Naive thymus-derived CD8-positive, alpha-beta T cell (primary cell): ENCODE results near the gene SENP3. TPM values are rescaled to one million over a fixed set of nuclear protein-coding genes. Genes with fewer than 3 reads are reported as not detected.

Source experiments
- ATAC-seq, 2 donors: fragments of 150-1000 bp; cut with Tn5 transposase in 1 of 2; sonication (Bioruptor Pico), chemical (Tn5 transposase) in 1 of 2; 1 replicate in 1 of 2; 2 replicates in 1 of 2; pipeline ENCODE4 v1.10.0; 2021; ENCODE audit warnings: mild to moderate bottlenecking in 2 of 2, moderate library complexity in 2 of 2
- POLR2A ChIA-PET: fragments of 350-600 bp; sonication (Branson Sonifier 250); formaldehyde crosslinking; loops from one replicate; lab custom pipeline; 2021; ENCODE audit warnings: antibody characterized with exemption; lab: Charles Lee
- DNase-seq, 10 donors: peaks; one replicate each; pipeline versions ENCODE4 v3.0.0 to v3.0.0-alpha.2; 2020 to 2022
- H3K27ac Mint-ChIP-seq, 10 donors: one replicate each; pipeline ENCODE4 v1.8.0; 2020 to 2022; ENCODE audit warnings: mild to moderate bottlenecking in 10 of 10, mixed read lengths in 10 of 10, moderate library complexity in 4 of 10, inconsistent platforms in 1 of 10
- H3K27me3 Mint-ChIP-seq, 5 donors: one replicate each; pipeline ENCODE4 v1.8.0; 2021 to 2022; ENCODE audit warnings: mixed read lengths in 5 of 5
- H3K36me3 Mint-ChIP-seq, 3 donors: one replicate each; pipeline ENCODE4 v1.8.0; 2020 to 2022; ENCODE audit warnings: mixed read lengths in 3 of 3, mild to moderate bottlenecking in 2 of 3, inconsistent platforms in 1 of 3
- H3K4me1 Mint-ChIP-seq, 4 donors: one replicate each; pipeline ENCODE4 v1.8.0; 2021 to 2022; ENCODE audit warnings: mixed read lengths in 4 of 4
- H3K4me3 Mint-ChIP-seq, 10 donors: one replicate each; pipeline ENCODE4 v1.8.0; 2020 to 2022; ENCODE audit warnings: mild to moderate bottlenecking in 10 of 10, mixed read lengths in 10 of 10, moderate library complexity in 6 of 10, inconsistent platforms in 1 of 10
- H3K9me3 Mint-ChIP-seq, 9 donors: one replicate each; pipeline ENCODE4 v1.8.0; 2020 to 2022; ENCODE audit warnings: mixed read lengths in 9 of 9, mild to moderate bottlenecking in 3 of 9, inconsistent platforms in 1 of 9, moderate library complexity in 1 of 9
- polyA plus RNA-seq, 3 donors: library from polyadenylated mRNA; unstranded; fragments of 300-500 nt; fragmentation: Illumina TruSeq; gene quantifications; one replicate each; pipeline ENCODE4 v1.2.3, GENCODE V29; 2021
- total RNA-seq, 8 experiments: library from RNA in 2 of 8; stranded (reverse) in 2 of 8; gene quantifications; one replicate each; pipeline ENCODE4 v1.2.3 and lab custom pipeline; 2021 to 2026

Gene SENP3
- total and polyA plus RNA-seq, 5 experiments from 2014 or later = 13.8 to 56.8 (median 14.1) TPM

- no peaks in the 10 kb centered on the region for H3K27me3 Mint-ChIP-seq
- ATAC-seq (no peak), DNase-seq (no peak)
- POLR2A ChIA-PET = interaction anchor here (0.5 to 6.1 kb wide), 12 partner anchors 13 to 375 kb away, joined by 3 to 105 read pairs (median 8); partner anchors contain the start of genes ATP1B2, MPDU1, PHF23 and SAT2
- peak overlapping the region; percentile 84 to 97 (median 91) for H3K4me3 Mint-ChIP-seq
- H3K9me3 Mint-ChIP-seq = no peaks in the 10 kb centered on the region
- H3K4me1 Mint-ChIP-seq = peaks cover 23 to 47% (median 43%) of the 10 kb centered on the region in 4 donors
- peaks cover 0 to 12% (median 2%) of the 10 kb centered on the region in 3 donors for H3K36me3 Mint-ChIP-seq
- peak overlapping the region; percentile 39 to 94 (median 92) for H3K27ac Mint-ChIP-seq
These were observed 52.2 kb downstream of the SENP3 start for GRCh38 chr17:7613769-7614424.

DNA sequence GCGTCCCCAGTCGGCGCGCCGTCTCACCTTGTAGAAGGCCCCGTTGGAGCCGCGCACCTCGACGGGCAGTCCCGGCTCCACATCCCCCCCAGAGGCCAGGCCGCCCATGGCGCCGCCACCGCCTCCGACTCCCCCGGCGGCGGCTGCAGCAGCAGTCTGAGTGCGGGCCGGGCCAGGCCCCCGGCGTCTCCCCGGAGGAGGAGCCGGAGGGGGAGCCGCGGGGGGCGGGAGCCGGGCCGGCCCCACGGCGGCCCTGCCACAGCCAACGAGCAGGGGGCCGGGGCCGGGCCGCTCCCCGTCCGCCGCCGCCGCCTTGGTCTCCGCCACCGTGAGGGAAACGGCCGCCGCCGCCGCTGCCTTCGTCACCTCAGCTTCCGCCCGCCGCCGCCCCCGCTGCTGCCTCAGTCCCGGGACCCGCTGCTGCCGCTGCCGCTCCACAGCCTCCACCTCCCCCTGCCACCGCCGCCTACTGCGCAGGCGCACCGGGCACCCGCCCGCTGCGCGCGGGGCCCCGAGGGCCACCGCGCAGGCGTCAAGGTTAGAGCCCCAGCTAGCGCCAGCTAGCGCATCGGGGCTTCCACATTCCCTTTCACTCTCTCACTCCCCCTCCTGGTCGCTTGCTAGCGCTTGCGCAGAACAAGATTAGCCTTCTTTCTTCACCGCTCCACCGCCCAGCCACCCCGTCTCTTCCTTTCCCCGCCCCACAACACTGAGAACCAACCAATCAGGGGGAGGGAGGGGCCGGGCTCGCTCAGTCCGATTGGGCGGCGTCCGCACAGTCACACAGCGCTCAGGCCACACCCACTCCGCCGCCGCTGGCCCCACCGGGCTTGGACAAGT, 52.9 kb downstream of the SENP3 start, which contains the start of gene FXR2:
FXR2 (minus strand) TSS at position 473 of the 840 bp plus-strand sequence; CDS start at position 108, 365 bp downstream.
- peak within 1 kb of the TSS; percentile 85 to 97 (median 92) for H3K4me3 Mint-ChIP-seq
- peak within 1 kb of the TSS; percentile 82 to 99 (median 97) for H3K27ac Mint-ChIP-seq
- POLR2A ChIA-PET = interaction anchor here (0.5 to 6.1 kb wide), 22 partner anchors 13 to 579 kb away, joined by 3 to 105 read pairs (median 5); partner anchors contain the start of genes ATP1B2, MPDU1, PHF23 and POLR2A

DNA sequence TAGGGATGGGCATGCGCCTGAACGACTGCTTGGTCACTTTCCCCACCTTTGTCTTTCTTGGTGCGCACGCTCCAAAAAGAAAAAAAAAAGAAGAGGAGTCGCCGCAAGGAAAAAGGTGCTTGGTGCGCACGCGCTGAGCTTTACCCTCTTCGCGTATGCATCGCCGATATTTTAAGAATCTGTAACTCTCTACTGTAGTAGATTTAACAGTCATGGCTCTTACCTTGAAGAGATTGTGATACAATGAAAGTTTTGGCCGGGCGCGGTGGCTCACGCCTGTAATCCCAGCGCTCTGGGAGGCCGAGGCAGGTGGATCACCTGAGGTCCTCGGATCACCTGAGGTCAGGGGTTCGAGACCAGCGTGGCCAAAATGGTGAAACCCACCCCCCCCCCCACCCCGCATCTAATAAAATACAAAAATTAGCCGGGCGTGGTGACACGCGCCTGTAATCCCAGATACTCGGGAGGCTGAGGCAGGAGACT, 53.6 kb downstream of the SENP3 start:
- H3K27me3 Mint-ChIP-seq = no peaks in the 10 kb centered on the region
- H3K4me1 Mint-ChIP-seq = peaks cover 20 to 38% (median 35%) of the 10 kb centered on the region in 4 donors
- peaks cover 0 to 10% (median 2%) of the 10 kb centered on the region in 3 donors for H3K36me3 Mint-ChIP-seq
- ATAC-seq (peak; percentile 43 to 44), DNase-seq (no peak)
- no peaks in the 10 kb centered on the region for H3K9me3 Mint-ChIP-seq
- H3K27ac Mint-ChIP-seq = peak overlapping the region; percentile 82 to 99 (median 97)
- H3K4me3 Mint-ChIP-seq = peak overlapping the region; percentile 85 to 96 (median 90)
- POLR2A ChIA-PET = interaction anchor here (0.6 to 6.1 kb wide), 21 partner anchors 12 to 580 kb away, joined by 3 to 105 read pairs (median 5); partner anchors contain the start of genes ATP1B2, MPDU1, PHF23 and POLR2A

More for the DNA sequence above, 52.9 kb downstream of the SENP3 start, which contains the start of gene FXR2:
- Mint-ChIP-seq H3K36me3 (peaks cover 0 to 10% (median 2%) of the 10 kb centered on the region in 3 donors), H3K9me3 (no peaks in the 10 kb centered on the region), H3K27me3 (no peaks in the 10 kb centered on the region), H3K4me1 (peaks cover 20 to 41% (median 37%) of the 10 kb centered on the region in 4 donors)
- DNase-seq (peak; percentile 96 to 100 (median 98)), ATAC-seq (peak; percentile 83 to 85)

GRCh38 chr17:7618608-7619007, 56.9 kb downstream of the SENP3 start:
- Mint-ChIP-seq H3K27ac (no peak overlapping the region), H3K4me1 (peaks cover 2 to 10% (median 5%) of the 10 kb centered on the region in 4 donors), H3K4me3 (no peak overlapping the region), H3K27me3 (no peaks in the 10 kb centered on the region), H3K9me3 (no peaks in the 10 kb centered on the region), H3K36me3 (no peaks in the 10 kb centered on the region)
- POLR2A ChIA-PET = interaction anchor here (1.0 to 6.1 kb wide), 3 partner anchors 9 to 67 kb away, joined by 5 to 105 read pairs (median 52); partner anchors contain the start of genes SAT2, TP53 and WRAP53
- ATAC-seq (no peak), DNase-seq (no peak)

DNA sequence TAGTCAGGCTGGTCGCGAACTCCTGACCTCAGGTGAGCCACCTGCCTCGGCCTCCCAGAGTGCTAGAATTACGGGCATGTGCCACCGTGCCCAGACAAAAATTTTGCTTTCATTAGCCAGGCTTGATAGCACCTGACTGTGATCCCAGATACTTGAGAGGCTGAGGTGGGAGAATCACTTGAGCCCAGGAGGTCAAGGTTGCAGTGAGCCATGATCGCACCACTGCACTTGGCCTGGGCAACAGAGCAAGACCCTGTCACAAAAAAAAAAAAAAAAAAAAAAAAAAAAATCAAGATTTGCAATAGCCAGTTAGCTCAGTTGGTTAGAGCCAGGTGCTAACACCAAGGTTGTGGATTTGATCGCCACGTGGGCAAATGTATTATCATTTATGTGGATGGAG, 59.1 kb downstream of the SENP3 start:
- Mint-ChIP-seq H3K9me3 (no peaks in the 10 kb centered on the region), H3K27me3 (no peaks in the 10 kb centered on the region), H3K36me3 (peaks cover 0 to 2% (median 0%) of the 10 kb centered on the region in 3 donors), H3K4me3 (no peak overlapping the region), H3K27ac (no peak overlapping the region), H3K4me1 (no peaks in the 10 kb centered on the region)
- ATAC-seq (no peak), DNase-seq (no peak)
- POLR2A ChIA-PET = interaction anchor here (0.6 to 2.8 kb wide), 4 partner anchors 11 to 374 kb away, joined by 3 to 16 read pairs (median 6); partner anchors contain the start of gene TP53

Other genes starting within 250 kb of the SENP3 start
Only the 30 nearest of the 31 such genes appear.
- gene NEURL4, start 232.6 kb upstream of the SENP3 start, total RNA-seq = 10 to 100 TPM; 74.7 to 82.7 TPM
- gene NEURL4, start 232.6 kb upstream of the SENP3 start, polyA plus RNA-seq = 1 to 10 TPM in 2 of 3 donors, under 1 TPM in 1; 0.90 to 2.7 (median 1.1) TPM
- gene ACAP1, start 225.4 kb upstream of the SENP3 start, total RNA-seq = 100 to 1,000 TPM; 450 to 466 TPM
- 100 to 1,000 TPM; 246 to 295 (median 283) TPM for gene ACAP1, start 225.4 kb upstream of the SENP3 start, polyA plus RNA-seq
- 1 to 10 TPM; 4.6 to 5.0 TPM for gene KCTD11, start 209.8 kb upstream of the SENP3 start, total RNA-seq
- 1 to 10 TPM; 1.2 to 1.6 (median 1.3) TPM for gene KCTD11, start 209.8 kb upstream of the SENP3 start, polyA plus RNA-seq
- gene TMEM95, start 206.8 kb upstream of the SENP3 start, total RNA-seq = not detected
- gene TMEM95, start 206.8 kb upstream of the SENP3 start, polyA plus RNA-seq = not detected
- 10 to 100 TPM; 20.8 to 23.1 TPM for gene TNK1, start 180.8 kb upstream of the SENP3 start, total RNA-seq
- gene TNK1, start 180.8 kb upstream of the SENP3 start, polyA plus RNA-seq = 1 to 10 TPM; 5.8 to 8.5 (median 7.6) TPM
- gene PLSCR3, start 167.4 kb upstream of the SENP3 start, total RNA-seq = 10 to 100 TPM; 75.8 to 79.4 TPM
- gene PLSCR3, start 167.4 kb upstream of the SENP3 start, polyA plus RNA-seq = 100 to 1,000 TPM in 2 of 3 donors, 10 to 100 TPM in 1; 90.5 to 152 (median 125) TPM
- gene TMEM256, start 157.8 kb upstream of the SENP3 start, total RNA-seq = 10 to 100 TPM; 45.4 to 50.9 TPM
- 10 to 100 TPM; 62.6 to 96.5 (median 81.4) TPM for gene TMEM256, start 157.8 kb upstream of the SENP3 start, polyA plus RNA-seq
- gene NLGN2, start 154.1 kb upstream of the SENP3 start, total RNA-seq = 10 to 100 TPM; 12.3 to 14.7 TPM
- under 1 TPM; 0.03 to 0.23 (median 0.08) TPM for gene NLGN2, start 154.1 kb upstream of the SENP3 start, polyA plus RNA-seq
- gene SPEM1, start 141.6 kb upstream of the SENP3 start, total RNA-seq = not detected
- not detected for gene SPEM1, start 141.6 kb upstream of the SENP3 start, polyA plus RNA-seq
- not detected for gene SPEM2, start 136.3 kb upstream of the SENP3 start, total RNA-seq
- not detected for gene SPEM2, start 136.3 kb upstream of the SENP3 start, polyA plus RNA-seq
- not detected for gene SPEM3, start 133.1 kb upstream of the SENP3 start, total RNA-seq
- gene SPEM3, start 133.1 kb upstream of the SENP3 start, polyA plus RNA-seq = not detected
- 10 to 100 TPM; 12.2 to 12.8 TPM for gene TMEM102, start 126.5 kb upstream of the SENP3 start, total RNA-seq
- gene TMEM102, start 126.5 kb upstream of the SENP3 start, polyA plus RNA-seq = 10 to 100 TPM in 2 of 3 donors, 1 to 10 TPM in 1; 9.8 to 19.1 (median 12.1) TPM
- 1 to 10 TPM; 2.4 to 3.0 TPM for gene FGF11, start 122.4 kb upstream of the SENP3 start, total RNA-seq
- under 1 TPM; 0.10 to 0.32 (median 0.22) TPM for gene FGF11, start 122.4 kb upstream of the SENP3 start, polyA plus RNA-seq
- 1 to 10 TPM; 5.4 to 7.3 TPM for gene CHRNB1, start 116.9 kb upstream of the SENP3 start, total RNA-seq
- 10 to 100 TPM; 18.1 to 24.5 (median 24.3) TPM for gene CHRNB1, start 116.9 kb upstream of the SENP3 start, polyA plus RNA-seq
- 100 to 1,000 TPM; 101 to 104 TPM for gene ZBTB4, start 82.3 kb upstream of the SENP3 start, total RNA-seq
- gene ZBTB4, start 82.3 kb upstream of the SENP3 start, polyA plus RNA-seq = 10 to 100 TPM; 16.8 to 28.4 (median 19.7) TPM
- gene SLC35G6, start 80.5 kb upstream of the SENP3 start, total RNA-seq = not detected
- not detected for gene SLC35G6, start 80.5 kb upstream of the SENP3 start, polyA plus RNA-seq
- 100 to 1,000 TPM; 186 to 193 TPM for gene POLR2A, start 77.6 kb upstream of the SENP3 start, total RNA-seq
- gene POLR2A, start 77.6 kb upstream of the SENP3 start, polyA plus RNA-seq = 10 to 100 TPM; 31.1 to 68.0 (median 47.3) TPM
- gene TNFSF12, start 12.9 kb upstream of the SENP3 start, total RNA-seq = 10 to 100 TPM; 25.7 to 26.6 TPM
- gene TNFSF12, start 12.9 kb upstream of the SENP3 start, polyA plus RNA-seq = 10 to 100 TPM; 19.3 to 28.6 (median 25.8) TPM
- gene TNFSF13, start 3.2 kb upstream of the SENP3 start, total RNA-seq = 1 to 10 TPM; 2.9 to 3.0 TPM
- 1 to 10 TPM; 1.2 to 3.7 (median 2.1) TPM for gene TNFSF13, start 3.2 kb upstream of the SENP3 start, polyA plus RNA-seq
- gene CD68, start 17.7 kb downstream of the SENP3 start, total RNA-seq = 1 to 10 TPM; 4.4 to 4.6 TPM
- under 1 TPM; 0.15 to 0.59 (median 0.31) TPM for gene CD68, start 17.7 kb downstream of the SENP3 start, polyA plus RNA-seq
- 10 to 100 TPM; 25.6 to 31.8 TPM for gene MPDU1, start 21.9 kb downstream of the SENP3 start, total RNA-seq
- gene MPDU1, start 21.9 kb downstream of the SENP3 start, polyA plus RNA-seq = 10 to 100 TPM; 33.9 to 48.9 (median 41.3) TPM
- gene SOX15, start 28.2 kb downstream of the SENP3 start, total RNA-seq = under 1 TPM; 0.55 to 0.93 TPM
- not detected for gene SOX15, start 28.2 kb downstream of the SENP3 start, polyA plus RNA-seq
- 10 to 100 TPM; 36.6 to 39.0 TPM for gene FXR2, start 53.0 kb downstream of the SENP3 start, total RNA-seq
- gene FXR2, start 53.0 kb downstream of the SENP3 start, polyA plus RNA-seq = 10 to 100 TPM; 11.8 to 17.8 (median 12.4) TPM
- 10 to 100 TPM; 74.8 to 76.6 TPM for gene SAT2, start 65.9 kb downstream of the SENP3 start, total RNA-seq
- 10 to 100 TPM; 38.5 to 40.0 (median 39.4) TPM for gene SAT2, start 65.9 kb downstream of the SENP3 start, polyA plus RNA-seq
- gene SHBG, start 68.2 kb downstream of the SENP3 start, total RNA-seq = not detected
- not detected for gene SHBG, start 68.2 kb downstream of the SENP3 start, polyA plus RNA-seq
- gene ATP1B2, start 89.0 kb downstream of the SENP3 start, total RNA-seq = under 1 TPM; 0.36 to 0.96 TPM
- gene ATP1B2, start 89.0 kb downstream of the SENP3 start, polyA plus RNA-seq = under 1 TPM in 2 of 3 donors, not detected in 1; 0.17 to 0.57 TPM
- gene TP53, start 125.6 kb downstream of the SENP3 start, total RNA-seq = 100 to 1,000 TPM; 113 to 116 TPM
- gene TP53, start 125.6 kb downstream of the SENP3 start, polyA plus RNA-seq = 10 to 100 TPM; 21.7 to 33.0 (median 28.0) TPM
- 10 to 100 TPM in 1 of 2 experiments, 1 to 10 TPM in 1; 9.8 to 11.6 TPM for gene WRAP53, start 126.6 kb downstream of the SENP3 start, total RNA-seq
- gene WRAP53, start 126.6 kb downstream of the SENP3 start, polyA plus RNA-seq = 10 to 100 TPM; 10.5 to 14.1 (median 13.9) TPM
- gene EFNB3, start 143.3 kb downstream of the SENP3 start, total RNA-seq = not detected
- gene EFNB3, start 143.3 kb downstream of the SENP3 start, polyA plus RNA-seq = not detected
- gene DNAH2, start 155.8 kb downstream of the SENP3 start, total RNA-seq = not detected
- not detected for gene DNAH2, start 155.8 kb downstream of the SENP3 start, polyA plus RNA-seq